ENCODE data around the gene NFIX. TPM values are rescaled to one million over a fixed set of nuclear protein-coding genes. Genes with fewer than 3 reads are reported as not detected.
A peak's percentile ranks its signal among the peaks of the same experiment; 100 is the strongest.

The NFIX gene
- total RNA-seq, 4 donors from 2014 or later: 31.9 to 128 (median 105) TPM

DNA sequence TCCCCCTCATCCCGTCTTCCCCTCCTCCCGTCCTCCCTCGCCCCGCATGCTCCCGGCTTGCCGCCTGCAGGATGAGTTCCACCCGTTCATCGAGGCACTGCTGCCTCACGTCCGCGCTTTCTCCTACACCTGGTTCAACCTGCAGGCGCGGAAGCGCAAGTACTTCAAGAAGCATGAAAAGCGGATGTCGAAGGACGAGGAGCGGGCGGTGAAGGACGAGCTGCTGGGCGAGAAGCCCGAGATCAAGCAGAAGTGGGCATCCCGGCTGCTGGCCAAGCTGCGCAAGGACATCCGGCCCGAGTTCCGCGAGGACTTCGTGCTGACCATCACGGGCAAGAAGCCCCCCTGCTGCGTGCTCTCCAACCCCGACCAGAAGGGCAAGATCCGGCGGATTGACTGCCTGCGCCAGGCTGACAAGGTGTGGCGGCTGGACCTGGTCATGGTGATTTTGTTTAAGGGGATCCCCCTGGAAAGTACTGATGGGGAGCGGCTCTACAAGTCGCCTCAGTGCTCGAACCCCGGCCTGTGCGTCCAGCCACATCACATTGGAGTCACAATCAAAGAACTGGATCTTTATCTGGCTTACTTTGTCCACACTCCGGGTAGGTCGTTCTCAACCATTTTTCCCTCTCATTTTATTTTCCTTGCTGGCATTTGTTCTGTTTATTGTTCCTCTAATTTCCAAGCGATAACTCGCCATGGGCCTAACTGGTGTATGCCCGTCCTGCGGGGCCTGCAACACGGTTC is 29.8 kb downstream of the NFIX start:
- peak overlapping the region; percentile 97 to 100 (median 99) for H3K27ac ChIP-seq
- in situ Hi-C loops (cut with MboI; ENCODE audit: low sequenced_read_pairs in 4 of 4): no loop called here
- TF ChIP-seq, protein P1, sequence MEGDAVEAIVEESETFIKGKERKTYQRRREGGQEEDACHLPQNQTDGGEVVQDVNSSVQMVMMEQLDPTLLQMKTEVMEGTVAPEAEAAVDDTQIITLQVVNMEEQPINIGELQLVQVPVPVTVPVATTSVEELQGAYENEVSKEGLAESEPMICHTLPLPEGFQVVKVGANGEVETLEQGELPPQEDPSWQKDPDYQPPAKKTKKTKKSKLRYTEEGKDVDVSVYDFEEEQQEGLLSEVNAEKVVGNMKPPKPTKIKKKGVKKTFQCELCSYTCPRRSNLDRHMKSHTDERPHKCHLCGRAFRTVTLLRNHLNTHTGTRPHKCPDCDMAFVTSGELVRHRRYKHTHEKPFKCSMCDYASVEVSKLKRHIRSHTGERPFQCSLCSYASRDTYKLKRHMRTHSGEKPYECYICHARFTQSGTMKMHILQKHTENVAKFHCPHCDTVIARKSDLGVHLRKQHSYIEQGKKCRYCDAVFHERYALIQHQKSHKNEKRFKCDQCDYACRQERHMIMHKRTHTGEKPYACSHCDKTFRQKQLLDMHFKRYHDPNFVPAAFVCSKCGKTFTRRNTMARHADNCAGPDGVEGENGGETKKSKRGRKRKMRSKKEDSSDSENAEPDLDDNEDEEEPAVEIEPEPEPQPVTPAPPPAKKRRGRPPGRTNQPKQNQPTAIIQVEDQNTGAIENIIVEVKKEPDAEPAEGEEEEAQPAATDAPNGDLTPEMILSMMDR (IDR thresholded peaks at IDR 0.05 in 4 of 5, conservative IDR thresholded peaks at IDR 0.05 in 1 of 5): no peak
- TF ChIP-seq POLR2A (IDR thresholded peaks at IDR 0.05): no peak

DNA sequence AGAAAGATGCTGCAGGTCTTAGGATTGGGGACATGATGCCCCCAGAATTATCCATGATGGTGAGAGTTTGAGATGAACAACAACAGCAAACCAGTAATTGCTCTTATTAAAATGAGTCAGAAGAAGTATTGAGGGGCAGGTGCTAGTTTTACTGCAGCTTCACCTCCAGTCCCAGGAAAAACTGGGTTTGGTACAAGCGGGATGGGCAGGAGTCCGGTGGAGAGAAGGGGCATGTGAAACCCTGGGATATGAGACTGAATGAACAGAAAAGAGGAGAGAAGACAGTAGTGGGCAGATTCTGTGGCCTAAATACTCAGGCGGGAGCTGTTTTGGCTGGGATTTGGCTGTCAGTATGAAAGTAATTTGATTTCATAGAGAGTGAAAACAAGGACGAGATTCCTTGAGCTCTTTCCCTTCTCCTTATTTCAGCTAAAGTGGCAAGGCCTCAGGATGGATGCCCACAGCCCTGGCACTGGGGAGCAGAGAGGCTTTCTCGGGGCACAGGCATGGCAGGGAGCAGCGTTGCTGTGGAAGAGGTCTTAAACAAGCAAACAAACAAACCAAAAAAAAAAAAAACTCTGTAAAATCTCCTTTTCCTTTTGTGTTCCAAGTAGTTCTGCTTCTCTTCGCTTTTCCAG is 30.7 kb downstream of the NFIX start:
- Histone ChIP-seq H3K4me3 (peak overlapping the region; percentile 17 to 55 (median 51)), H3K27me3 (no peaks in the 10 kb centered on the region), H3K27ac (peak overlapping the region; percentile 97 to 100 (median 99)), H3K4me1 (peaks cover 80 to 93% of the 10 kb centered on the region in 2 donors), H3K36me3 (no peaks in the 10 kb centered on the region), H3K9me3 (no peaks in the 10 kb centered on the region)
- in situ Hi-C loops (cut with MboI; ENCODE audit: low sequenced_read_pairs in 4 of 4) (no loop called here), intact Hi-C loops (cut with DNase I; ENCODE audit: low total_unique reads) (loop anchor here (2.0 to 5.0 kb wide), 2 partner anchors 29 to 36 kb away; no protein-coding TSS in a partner anchor)
- DNase-seq (peak in 1 of 2 donors; percentile 14), ATAC-seq (no peak)
- TF ChIP-seq, protein P1 (IDR thresholded peaks at IDR 0.05 in 4 of 5, conservative IDR thresholded peaks at IDR 0.05 in 1 of 5): no peak
- no peak for TF ChIP-seq POLR2A (IDR thresholded peaks at IDR 0.05)

More for the DNA sequence above, 29.8 kb downstream of the NFIX start:
- DNase-seq: peak in 1 of 2 donors; percentile 53
- Histone ChIP-seq H3K4me3 (peak overlapping the region; percentile 43 to 55 (median 51)), H3K4me1 (peaks cover 80 to 93% of the 10 kb centered on the region in 2 donors), H3K9me3 (no peaks in the 10 kb centered on the region), H3K27me3 (no peaks in the 10 kb centered on the region), H3K36me3 (no peaks in the 10 kb centered on the region)
- intact Hi-C loops (cut with DNase I; ENCODE audit: low total_unique reads): loop anchor here (5.0 kb wide), 2 partner anchors 37 to 1038 kb away; no protein-coding TSS in a partner anchor
- ATAC-seq: no peak

DNA sequence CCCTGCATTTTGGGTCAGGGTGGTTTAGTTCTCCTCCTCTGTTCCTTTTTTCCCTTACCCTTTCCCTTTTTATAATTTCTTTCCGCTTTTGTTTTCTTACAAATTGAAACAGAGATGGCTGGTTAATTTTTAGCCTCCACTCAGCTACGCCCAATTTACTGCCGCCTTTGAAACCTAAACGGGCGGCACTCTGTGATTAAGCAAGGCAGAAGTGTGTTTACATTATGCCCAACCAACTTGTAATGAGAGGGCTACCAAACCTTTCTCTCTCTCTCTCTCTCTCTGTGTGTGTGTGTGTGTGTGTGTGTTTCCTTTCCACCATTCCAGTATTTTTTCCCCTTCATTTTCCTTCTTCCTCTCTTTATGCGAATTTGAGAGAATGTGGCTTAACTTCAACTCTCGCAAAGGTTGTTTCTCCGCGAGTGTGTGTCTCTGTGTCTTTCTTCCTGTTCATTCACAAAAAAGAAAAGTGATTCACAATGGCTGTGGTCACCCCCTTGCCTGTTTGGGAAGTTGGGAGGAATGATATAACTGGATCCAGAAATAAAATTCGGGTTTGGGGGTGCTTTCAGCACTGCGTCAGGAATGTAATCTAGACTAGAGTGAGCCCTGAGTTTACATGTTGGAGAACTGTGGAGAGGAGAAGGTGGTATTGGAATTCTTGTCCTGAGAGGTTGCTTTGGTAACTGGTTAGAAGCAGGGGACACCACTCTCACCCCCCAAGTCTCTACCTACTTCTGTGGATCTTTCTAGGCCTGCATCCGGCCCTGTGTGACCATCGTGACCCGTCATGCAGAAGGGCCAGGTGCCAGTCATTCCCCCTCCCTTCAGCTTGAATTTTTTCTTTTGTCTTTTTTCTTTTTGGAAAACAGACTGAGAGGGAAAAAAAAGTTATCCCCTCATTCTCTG is 31.4 kb downstream of the NFIX start:
- peak overlapping the region; percentile 17 to 55 (median 51) for H3K4me3 ChIP-seq
- ATAC-seq (peak; percentile 21 to 28), DNase-seq (peak in 1 of 2 donors; percentile 43)
- no peaks in the 10 kb centered on the region for H3K9me3 ChIP-seq
- peaks cover 80 to 93% of the 10 kb centered on the region in 2 donors for H3K4me1 ChIP-seq
- peak overlapping the region; percentile 97 to 100 (median 99) for H3K27ac ChIP-seq
- TF ChIP-seq, protein P1 (IDR thresholded peaks at IDR 0.05 in 4 of 5, conservative IDR thresholded peaks at IDR 0.05 in 1 of 5): no peak
- TF ChIP-seq POLR2A (IDR thresholded peaks at IDR 0.05): peak; percentile 16 to 25
- intact Hi-C loops (cut with DNase I; ENCODE audit: low total_unique reads): loop anchor here (2.0 to 5.0 kb wide), 2 partner anchors 30 to 36 kb away; no protein-coding TSS in a partner anchor
- no peaks in the 10 kb centered on the region for H3K27me3 ChIP-seq
- H3K36me3 ChIP-seq: no peaks in the 10 kb centered on the region
- in situ Hi-C loops (cut with MboI; ENCODE audit: low sequenced_read_pairs in 4 of 4): no loop called here

DNA sequence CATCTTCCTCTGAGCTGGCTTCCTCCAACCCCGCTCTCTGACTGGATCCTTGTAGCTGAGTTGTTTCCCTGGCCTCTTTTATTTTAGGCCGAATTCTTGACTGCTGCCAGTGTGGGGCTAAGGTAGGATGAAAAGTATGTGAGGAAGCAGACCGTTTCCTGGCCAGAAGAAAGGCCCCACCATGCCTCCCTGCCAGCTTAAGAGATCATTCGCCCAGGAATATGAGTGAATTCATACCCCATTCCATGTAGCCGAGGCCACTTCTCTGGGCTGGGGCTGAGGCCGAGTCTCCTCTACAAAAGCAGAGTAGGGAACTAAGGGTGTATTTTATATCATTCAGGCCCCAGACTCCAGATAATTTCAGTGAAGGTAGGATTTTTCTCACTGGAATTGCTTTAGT is 32.3 kb downstream of the NFIX start:
- intact Hi-C loops (cut with DNase I; ENCODE audit: low total_unique reads): loop anchor here (2.0 to 5.0 kb wide), 2 partner anchors 31 to 35 kb away; no protein-coding TSS in a partner anchor
- no peaks in the 10 kb centered on the region for H3K27me3 ChIP-seq
- no peaks in the 10 kb centered on the region for H3K36me3 ChIP-seq
- DNase-seq (no peak), ATAC-seq (no peak)
- in situ Hi-C loops (cut with MboI; ENCODE audit: low sequenced_read_pairs in 4 of 4): no loop called here
- no peak for TF ChIP-seq POLR2A (IDR thresholded peaks at IDR 0.05)
- TF ChIP-seq, protein P1 (IDR thresholded peaks at IDR 0.05 in 4 of 5, conservative IDR thresholded peaks at IDR 0.05 in 1 of 5): no peak
- no peaks in the 10 kb centered on the region for H3K9me3 ChIP-seq
- H3K4me1 ChIP-seq: peaks cover 85 to 92% of the 10 kb centered on the region in 2 donors
- H3K27ac ChIP-seq: peak overlapping the region; percentile 97 to 100 (median 99)
- H3K4me3 ChIP-seq: no peak overlapping the region

Measured in gastrocnemius medialis (tissue), 4 donors.